Mesothelial cell of epicardium (in vitro differentiated cells): ENCODE results near the gene ZNF740. TPM values are rescaled to one million over a fixed set of nuclear protein-coding genes. Genes with fewer than 3 reads are reported as not detected.

Experiments
- DNase-seq, 2 experiments: peaks; one replicate each; pipeline ENCODE4 v3.0.0; 2021; ENCODE audit warnings: low spot score in 2 of 2; ENCODE audit not compliant: unreplicated experiment in 2 of 2
- H3K27ac Mint-ChIP-seq: 2 replicates; pipeline ENCODE4 v1.8.0; 2021; ENCODE audit warnings: mixed read lengths
- H3K27me3 Mint-ChIP-seq: 2 replicates; pipeline ENCODE4 v1.8.0; 2021; ENCODE audit warnings: low read depth, mixed read lengths
- H3K36me3 Mint-ChIP-seq: 2 replicates; pipeline ENCODE4 v1.8.0; 2021; ENCODE audit warnings: mixed read lengths
- H3K4me1 Mint-ChIP-seq: 2 replicates; pipeline ENCODE4 v1.8.0; 2021; ENCODE audit warnings: mixed read lengths
- H3K4me3 Mint-ChIP-seq: 2 replicates; pipeline ENCODE4 v1.8.0; 2021; ENCODE audit warnings: mild to moderate bottlenecking, moderate library complexity, mixed read lengths
- H3K9me3 Mint-ChIP-seq: 2 replicates; pipeline ENCODE4 v1.8.0; 2021; ENCODE audit warnings: mixed read lengths
- total RNA-seq: library from RNA; stranded (reverse); gene quantifications from 3 replicates; pipeline ENCODE4 v1.2.1, GENCODE V29; 2021
- TF ChIP-seq, protein P1 (sequence below): fragments of 200-600 bp; sonication (generic); IDR thresholded peaks from one replicate; pipeline ENCODE4 v1.5.0; 2021; ENCODE audit warnings: antibody characterized with exemption; ENCODE audit not compliant: unreplicated experiment

ZNF740 gene
- total RNA-seq, 1 donor from 2014 or later: 97.5 TPM

DNA sequence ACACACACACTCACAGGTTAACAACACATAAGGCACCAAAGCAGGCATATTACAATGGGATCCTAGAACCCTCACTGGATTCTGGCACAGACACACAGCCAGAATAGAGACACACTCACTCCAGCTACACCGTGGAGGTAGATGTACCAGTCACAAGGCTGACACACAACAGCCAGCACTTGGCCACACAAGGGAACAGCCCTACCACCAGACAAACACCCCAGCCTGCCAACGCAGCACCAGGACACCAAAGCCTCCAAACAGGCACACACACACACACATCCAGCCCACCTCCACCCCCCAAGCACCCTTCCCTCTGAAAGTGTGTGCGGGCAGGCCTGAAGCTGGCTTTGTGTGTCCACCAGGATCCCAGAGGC lies 37.4 kb downstream of the ZNF740 start:
- Mint-ChIP-seq H3K9me3 (no peaks in the 10 kb centered on the region), H3K4me1 (peaks cover 52% of the 10 kb centered on the region), H3K4me3 (peak overlapping the region; percentile 94), H3K27ac (peak overlapping the region; percentile 91), H3K36me3 (peaks cover 8% of the 10 kb centered on the region), H3K27me3 (no peaks in the 10 kb centered on the region)
- TF ChIP-seq, protein P1, sequence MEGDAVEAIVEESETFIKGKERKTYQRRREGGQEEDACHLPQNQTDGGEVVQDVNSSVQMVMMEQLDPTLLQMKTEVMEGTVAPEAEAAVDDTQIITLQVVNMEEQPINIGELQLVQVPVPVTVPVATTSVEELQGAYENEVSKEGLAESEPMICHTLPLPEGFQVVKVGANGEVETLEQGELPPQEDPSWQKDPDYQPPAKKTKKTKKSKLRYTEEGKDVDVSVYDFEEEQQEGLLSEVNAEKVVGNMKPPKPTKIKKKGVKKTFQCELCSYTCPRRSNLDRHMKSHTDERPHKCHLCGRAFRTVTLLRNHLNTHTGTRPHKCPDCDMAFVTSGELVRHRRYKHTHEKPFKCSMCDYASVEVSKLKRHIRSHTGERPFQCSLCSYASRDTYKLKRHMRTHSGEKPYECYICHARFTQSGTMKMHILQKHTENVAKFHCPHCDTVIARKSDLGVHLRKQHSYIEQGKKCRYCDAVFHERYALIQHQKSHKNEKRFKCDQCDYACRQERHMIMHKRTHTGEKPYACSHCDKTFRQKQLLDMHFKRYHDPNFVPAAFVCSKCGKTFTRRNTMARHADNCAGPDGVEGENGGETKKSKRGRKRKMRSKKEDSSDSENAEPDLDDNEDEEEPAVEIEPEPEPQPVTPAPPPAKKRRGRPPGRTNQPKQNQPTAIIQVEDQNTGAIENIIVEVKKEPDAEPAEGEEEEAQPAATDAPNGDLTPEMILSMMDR: no peak
- no peak for DNase-seq

DNA sequence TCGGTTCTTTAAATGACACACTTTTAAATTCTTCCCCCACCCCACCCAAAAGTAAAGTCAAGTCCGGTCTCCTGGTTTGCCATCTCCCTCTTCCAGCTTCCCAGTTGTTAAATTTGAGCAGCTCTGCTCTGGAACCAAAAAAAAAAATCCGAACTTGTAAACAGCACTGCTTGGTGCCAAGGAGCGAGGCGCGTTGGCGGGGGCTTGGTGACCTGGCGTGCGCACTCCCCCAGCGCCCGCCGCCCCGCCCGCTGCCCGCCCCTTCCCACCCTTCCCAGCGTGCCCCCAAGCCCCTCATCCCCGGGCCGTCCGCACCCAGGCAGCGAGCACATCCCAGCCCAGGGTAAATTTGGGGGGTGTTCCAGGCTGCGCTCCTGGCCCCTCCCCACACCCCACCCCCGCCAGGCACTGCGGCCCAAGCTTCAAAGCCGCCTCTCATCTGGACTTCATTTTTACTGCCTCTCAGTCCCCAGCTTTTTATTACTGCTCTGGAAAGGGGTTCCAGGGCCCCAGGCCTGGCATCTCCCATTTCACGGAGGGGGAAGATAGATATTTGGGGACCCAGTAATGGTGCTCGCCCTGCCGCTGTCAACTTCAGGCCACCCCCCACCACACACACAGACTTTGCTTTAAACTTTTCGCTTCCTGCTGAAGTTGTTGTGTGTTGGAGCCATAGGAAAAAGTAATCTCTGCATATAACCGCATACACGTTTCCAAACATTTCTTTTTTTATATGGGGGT lies 38.2 kb downstream of the ZNF740 start:
- peak overlapping the region; percentile 91 for H3K27ac Mint-ChIP-seq

DNA sequence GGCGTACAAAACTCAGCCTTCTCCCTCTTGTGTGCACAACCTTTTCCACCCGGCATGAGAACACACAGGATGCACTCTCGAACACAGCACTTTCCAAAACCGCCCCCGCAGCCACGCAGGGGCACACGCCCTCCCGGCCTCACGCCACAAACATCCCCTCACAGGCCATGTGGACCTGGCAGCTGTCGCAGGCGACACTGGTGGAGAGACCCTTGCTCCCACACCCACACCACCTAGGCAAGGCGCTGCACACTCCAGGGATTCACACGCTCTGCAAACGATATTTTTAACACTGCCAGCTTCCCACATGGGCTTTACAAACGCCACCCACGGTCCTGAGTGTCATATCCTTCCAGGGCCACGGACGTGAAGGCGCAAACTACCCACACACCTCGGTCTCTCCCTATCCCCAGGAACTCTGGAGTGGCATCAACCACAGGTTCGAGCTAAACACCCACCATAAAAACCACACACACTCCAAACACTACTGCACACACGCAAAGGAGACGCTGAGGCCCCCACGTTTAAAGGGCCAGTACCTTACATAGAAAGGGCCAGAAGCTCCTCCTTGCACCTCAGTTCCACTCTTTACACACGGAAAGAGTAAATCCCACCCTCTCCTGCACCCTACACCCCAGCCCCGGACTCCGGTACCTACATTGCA lies 38.9 kb downstream of the ZNF740 start:
- no peaks in the 10 kb centered on the region for H3K9me3 Mint-ChIP-seq
- H3K4me1 Mint-ChIP-seq: peaks cover 62% of the 10 kb centered on the region
- H3K27me3 Mint-ChIP-seq: no peaks in the 10 kb centered on the region
- peak overlapping the region; percentile 94 for H3K4me3 Mint-ChIP-seq
- no peaks in the 10 kb centered on the region for H3K36me3 Mint-ChIP-seq
- DNase-seq: no peak
- TF ChIP-seq, protein P1: no peak
- H3K27ac Mint-ChIP-seq: peak overlapping the region; percentile 85

More for the DNA sequence above, 38.2 kb downstream of the ZNF740 start:
- no peaks in the 10 kb centered on the region for H3K27me3 Mint-ChIP-seq
- H3K9me3 Mint-ChIP-seq: no peaks in the 10 kb centered on the region
- H3K4me1 Mint-ChIP-seq: peaks cover 55% of the 10 kb centered on the region
- TF ChIP-seq, protein P1: no peak
- peaks cover under 1% of the 10 kb centered on the region for H3K36me3 Mint-ChIP-seq
- H3K4me3 Mint-ChIP-seq: peak overlapping the region; percentile 94
- no peak for DNase-seq

DNA sequence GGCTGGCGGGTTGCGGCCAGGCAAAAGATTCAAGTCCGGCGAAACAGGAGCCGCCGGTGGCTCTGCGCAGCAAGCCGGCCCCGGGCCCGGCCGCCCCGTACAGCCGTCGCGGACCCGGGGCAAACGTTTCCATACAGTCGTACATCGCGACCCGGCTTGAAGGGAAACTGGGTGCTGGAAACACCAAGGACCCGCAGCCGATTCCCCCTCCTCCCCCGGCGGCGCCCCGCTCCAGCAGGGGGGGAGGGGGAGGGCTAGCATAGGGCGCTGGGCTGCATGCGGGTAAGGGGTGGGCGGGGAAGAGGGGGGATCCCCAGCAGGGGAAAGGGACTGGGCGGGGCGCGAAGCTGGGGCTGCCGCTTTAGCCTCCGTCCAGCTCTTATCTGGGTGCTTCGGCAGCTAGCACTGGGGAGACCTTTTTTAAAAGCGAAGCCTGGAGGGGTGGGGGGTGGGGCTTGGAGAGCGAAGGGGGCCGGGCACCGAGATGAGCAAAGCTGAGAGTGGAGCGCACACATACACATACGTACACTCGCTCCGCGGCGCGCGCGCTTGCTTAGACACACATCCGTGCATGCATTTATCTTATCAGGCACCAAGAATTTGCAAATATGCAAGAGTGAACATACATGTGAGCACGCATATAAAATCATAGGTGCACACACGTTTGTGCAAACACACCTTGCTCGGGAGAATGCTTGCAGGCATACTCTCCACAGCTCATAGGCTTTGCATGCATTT lies 39.6 kb downstream of the ZNF740 start:
- no peaks in the 10 kb centered on the region for H3K27me3 Mint-ChIP-seq
- H3K36me3 Mint-ChIP-seq: no peaks in the 10 kb centered on the region
- no peaks in the 10 kb centered on the region for H3K9me3 Mint-ChIP-seq
- H3K27ac Mint-ChIP-seq: peak overlapping the region; percentile 99
- peak overlapping the region; percentile 94 for H3K4me3 Mint-ChIP-seq
- H3K4me1 Mint-ChIP-seq: peaks cover 69% of the 10 kb centered on the region
- TF ChIP-seq, protein P1: no peak
- peak in 1 of 2 experiments; percentile 62 for DNase-seq

DNA sequence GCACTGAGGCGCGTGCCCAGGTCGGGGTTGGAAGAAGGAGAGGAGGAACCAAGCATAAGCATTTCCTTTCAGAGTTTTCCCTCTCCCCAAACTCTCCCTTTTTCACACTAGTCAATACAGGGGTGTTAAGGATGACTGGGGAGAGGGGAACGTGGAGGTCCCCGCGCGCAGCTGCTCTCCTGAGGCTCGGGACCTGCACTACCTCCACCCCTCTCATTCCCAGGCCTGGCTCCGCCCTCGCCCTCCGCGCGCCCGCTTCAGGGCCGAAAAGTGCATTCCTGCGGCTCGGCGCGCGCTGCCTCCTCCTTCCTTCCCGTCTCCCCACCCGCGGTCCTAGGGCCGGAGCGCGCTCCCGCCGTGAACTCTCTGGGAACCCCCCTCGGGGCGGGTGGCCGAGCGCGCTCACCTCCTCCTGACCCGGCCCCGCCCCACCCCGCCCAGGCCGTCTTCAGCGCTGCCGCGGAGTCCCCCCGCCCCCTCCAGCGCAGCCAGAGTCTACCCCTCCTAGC lies 40.2 kb downstream of the ZNF740 start:
- H3K4me3 Mint-ChIP-seq: peak overlapping the region; percentile 94
- H3K9me3 Mint-ChIP-seq: no peaks in the 10 kb centered on the region
- peak overlapping the region; percentile 99 for H3K27ac Mint-ChIP-seq
- DNase-seq: peak; percentile 85 to 93
- H3K4me1 Mint-ChIP-seq: peaks cover 74% of the 10 kb centered on the region
- no peaks in the 10 kb centered on the region for H3K27me3 Mint-ChIP-seq
- TF ChIP-seq, protein P1: no peak
- no peaks in the 10 kb centered on the region for H3K36me3 Mint-ChIP-seq
